ENCODE data around the gene ACVRL1.

- TF ChIP-seq CTCF (IDR thresholded peaks at IDR 0.05) (no peak), POLR2A (IDR thresholded peaks at IDR 0.05) (no peak)
Observed at GRCh38 chr12:51896236-51896635, 11.1 kb upstream of the ACVRL1 start.
